Jurkat, Clone E6-1 (cell line): ENCODE measurements around the gene NUTM2F. TPM values are rescaled to one million over a fixed set of nuclear protein-coding genes. Genes with fewer than 3 reads are reported as not detected.
"Not testable (repeated sequence)": the region's sequence is repeated elsewhere in the genome, so short reads cannot be mapped to it uniquely, and the experiment has no call there.

ENCODE experiments used
- DNase-seq: peaks from one replicate; pipeline ENCODE4 v3.0.0-alpha.2; 2011; ENCODE audit warnings: low read depth, low spot score
- H3K4me3 ChIP-seq: 2 replicates; pipeline ENCODE4 v1.5.1; 2011; ENCODE audit warnings: mild to moderate bottlenecking, low read length, control low read depth, moderate library complexity
- polyA plus RNA-seq: library from polyadenylated mRNA; unstranded; fragments of >200 nt; gene quantifications from one replicate; pipeline ENCODE4 v1.2.1, GENCODE V29; 2012; ENCODE audit warnings: missing spikeins; ENCODE audit not compliant: insufficient read length, insufficient read depth

The NUTM2F gene
- not detected for polyA plus RNA-seq

GRCh38 chr9:94328544-94328943, at the start of gene NUTM2F:
Gene NUTM2F (minus strand): TSS chr9:94328644. CDS start chr9:94328623, 21 bp downstream.
- H3K4me3 ChIP-seq, DNase-seq: not testable (repeated sequence)

- peak overlapping the region; percentile 55 for H3K4me3 ChIP-seq
- not testable (repeated sequence) for DNase-seq
Observed at GRCh38 chr9:94375197-94375596, 46.8 kb upstream of the NUTM2F start.

GRCh38 chr9:94374176-94375056, 46.0 kb upstream of the NUTM2F start:
- DNase-seq: peak; percentile 81
- H3K4me3 ChIP-seq: peak overlapping the region; percentile 55

GRCh38 chr9:94373779-94374175, 45.3 kb upstream of the NUTM2F start:
- H3K4me3 ChIP-seq: peak overlapping the region; percentile 53
- DNase-seq: not testable (repeated sequence)

- not testable (repeated sequence) for DNase-seq, H3K4me3 ChIP-seq
Observed at GRCh38 chr9:94370266-94370665, 41.8 kb upstream of the NUTM2F start.

GRCh38 chr9:94364093-94364614, 35.7 kb upstream of the NUTM2F start:
- not testable (repeated sequence) for DNase-seq, H3K4me3 ChIP-seq

- not testable (repeated sequence) for H3K4me3 ChIP-seq, DNase-seq
Observed at GRCh38 chr9:94357158-94357557, 28.7 kb upstream of the NUTM2F start.

- not testable (repeated sequence) for H3K4me3 ChIP-seq
Observed at GRCh38 chr9:94351901-94352723, 23.7 kb upstream of the NUTM2F start.

GRCh38 chr9:94348754-94349153, 20.3 kb upstream of the NUTM2F start:
- not testable (repeated sequence) for DNase-seq, H3K4me3 ChIP-seq

More at GRCh38 chr9:94351901-94352723, 23.7 kb upstream of the NUTM2F start:
- DNase-seq: not testable (repeated sequence)

GRCh38 chr9:94347451-94347850, 19.0 kb upstream of the NUTM2F start:
- DNase-seq, H3K4me3 ChIP-seq: not testable (repeated sequence)

GRCh38 chr9:94341703-94342102, 13.3 kb upstream of the NUTM2F start:
- DNase-seq, H3K4me3 ChIP-seq: not testable (repeated sequence)

- H3K4me3 ChIP-seq, DNase-seq: not testable (repeated sequence)
Observed at GRCh38 chr9:94340750-94341149, 12.3 kb upstream of the NUTM2F start.

- DNase-seq, H3K4me3 ChIP-seq: not testable (repeated sequence)
Observed at GRCh38 chr9:94339657-94340056, 11.2 kb upstream of the NUTM2F start.

GRCh38 chr9:94338723-94339122, 10.3 kb upstream of the NUTM2F start:
- H3K4me3 ChIP-seq, DNase-seq: not testable (repeated sequence)

- not testable (repeated sequence) for H3K4me3 ChIP-seq, DNase-seq
Observed at GRCh38 chr9:94336445-94336844, 8.0 kb upstream of the NUTM2F start.

- H3K4me3 ChIP-seq, DNase-seq: not testable (repeated sequence)
Observed at GRCh38 chr9:94325583-94325982, 2.9 kb downstream of the NUTM2F start.

GRCh38 chr9:94323153-94323798, 5.2 kb downstream of the NUTM2F start:
- not testable (repeated sequence) for DNase-seq, H3K4me3 ChIP-seq

- DNase-seq, H3K4me3 ChIP-seq: not testable (repeated sequence)
Observed at GRCh38 chr9:94322342-94322940, 6.0 kb downstream of the NUTM2F start.
